ENCODE data around the gene PCDH11Y.
"Not testable (repeated sequence)": the region's sequence is repeated elsewhere in the genome, so short reads cannot be mapped to it uniquely, and the experiment has no call there.

The PCDH11Y gene, protein sequence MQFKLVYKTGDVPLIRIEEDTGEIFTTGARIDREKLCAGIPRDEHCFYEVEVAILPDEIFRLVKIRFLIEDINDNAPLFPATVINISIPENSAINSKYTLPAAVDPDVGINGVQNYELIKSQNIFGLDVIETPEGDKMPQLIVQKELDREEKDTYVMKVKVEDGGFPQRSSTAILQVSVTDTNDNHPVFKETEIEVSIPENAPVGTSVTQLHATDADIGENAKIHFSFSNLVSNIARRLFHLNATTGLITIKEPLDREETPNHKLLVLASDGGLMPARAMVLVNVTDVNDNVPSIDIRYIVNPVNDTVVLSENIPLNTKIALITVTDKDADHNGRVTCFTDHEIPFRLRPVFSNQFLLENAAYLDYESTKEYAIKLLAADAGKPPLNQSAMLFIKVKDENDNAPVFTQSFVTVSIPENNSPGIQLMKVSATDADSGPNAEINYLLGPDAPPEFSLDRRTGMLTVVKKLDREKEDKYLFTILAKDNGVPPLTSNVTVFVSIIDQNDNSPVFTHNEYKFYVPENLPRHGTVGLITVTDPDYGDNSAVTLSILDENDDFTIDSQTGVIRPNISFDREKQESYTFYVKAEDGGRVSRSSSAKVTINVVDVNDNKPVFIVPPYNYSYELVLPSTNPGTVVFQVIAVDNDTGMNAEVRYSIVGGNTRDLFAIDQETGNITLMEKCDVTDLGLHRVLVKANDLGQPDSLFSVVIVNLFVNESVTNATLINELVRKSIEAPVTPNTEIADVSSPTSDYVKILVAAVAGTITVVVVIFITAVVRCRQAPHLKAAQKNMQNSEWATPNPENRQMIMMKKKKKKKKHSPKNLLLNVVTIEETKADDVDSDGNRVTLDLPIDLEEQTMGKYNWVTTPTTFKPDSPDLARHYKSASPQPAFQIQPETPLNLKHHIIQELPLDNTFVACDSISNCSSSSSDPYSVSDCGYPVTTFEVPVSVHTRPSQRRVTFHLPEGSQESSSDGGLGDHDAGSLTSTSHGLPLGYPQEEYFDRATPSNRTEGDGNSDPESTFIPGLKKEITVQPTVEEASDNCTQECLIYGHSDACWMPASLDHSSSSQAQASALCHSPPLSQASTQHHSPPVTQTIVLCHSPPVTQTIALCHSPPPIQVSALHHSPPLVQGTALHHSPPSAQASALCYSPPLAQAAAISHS (N-terminal part only)

DNA sequence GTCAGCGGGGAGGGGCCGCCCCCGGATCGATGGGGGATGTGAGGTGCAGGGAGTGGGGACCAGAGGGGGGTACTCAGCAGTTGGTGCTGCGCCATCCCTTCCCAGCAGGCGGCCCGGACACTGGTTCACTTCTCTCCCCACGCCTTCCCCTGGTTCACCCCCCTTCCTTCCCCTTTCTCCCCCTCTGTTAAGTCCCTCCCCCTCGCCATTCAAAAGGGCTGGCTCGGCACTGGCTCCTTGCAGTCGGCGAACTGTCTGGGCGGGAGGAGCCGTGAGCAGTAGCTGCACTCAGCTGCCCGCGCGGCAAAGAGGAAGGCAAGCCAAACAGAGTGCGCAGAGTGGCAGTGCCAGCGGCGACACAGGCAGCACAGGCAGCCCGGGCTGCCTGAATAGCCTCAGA lies at the start of gene PCDH11Y:
PCDH11Y (plus strand) TSS at position 240 of the 400 bp plus-strand sequence. CDS start 56,804 bp downstream, outside the sequence.
- not testable (repeated sequence) for DNase-seq

DNA sequence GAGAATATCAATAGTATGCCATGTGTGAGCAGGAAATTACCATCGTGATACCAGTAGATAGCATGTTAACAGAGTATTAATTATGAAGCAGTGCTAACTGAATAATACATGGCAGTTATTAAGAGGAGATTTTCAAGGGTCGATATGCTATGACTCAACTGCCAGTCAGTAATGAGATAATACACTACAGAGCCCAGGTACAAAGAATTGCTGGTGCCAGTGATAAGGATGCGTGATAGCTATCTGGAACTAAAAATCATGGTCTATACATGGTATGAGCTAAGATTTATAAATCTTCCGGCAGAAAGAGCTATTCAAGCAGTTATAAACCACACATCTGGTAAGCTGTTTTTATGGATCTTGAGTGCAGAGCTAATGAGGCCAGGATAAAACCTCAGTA lies 32.2 kb upstream of the PCDH11Y start:
- DNase-seq = not testable (repeated sequence)

DNA sequence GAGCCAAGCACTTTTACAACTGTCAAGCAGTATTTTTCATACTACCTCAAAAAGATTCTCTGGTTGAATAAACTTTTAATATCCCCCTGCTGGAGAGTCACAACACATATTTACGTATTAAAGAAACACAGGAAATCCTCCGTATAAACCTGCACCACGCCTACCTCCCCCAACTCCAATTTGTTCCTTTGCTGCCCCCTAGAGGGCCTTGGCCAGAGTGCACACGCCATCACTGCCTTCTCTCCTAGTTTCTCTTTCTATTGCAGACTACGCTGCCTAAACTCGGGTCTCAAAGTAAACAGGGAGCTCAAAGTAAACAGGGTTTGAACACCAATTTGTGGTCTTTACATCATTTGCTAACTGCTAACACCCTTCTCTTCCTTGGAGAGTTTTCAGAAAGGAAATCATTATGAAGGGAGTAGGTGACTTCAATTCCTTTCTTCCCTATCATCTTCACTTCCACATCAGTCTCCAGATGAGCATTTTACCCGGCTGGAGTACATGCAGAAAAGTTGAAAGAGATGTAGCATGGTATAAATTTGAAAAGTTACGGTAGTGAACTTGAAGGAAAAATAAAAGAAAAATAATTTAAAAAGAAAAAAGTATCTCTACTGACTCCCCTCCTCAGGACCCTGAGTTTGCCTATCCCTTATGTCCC lies 8.2 kb upstream of the PCDH11Y start:
- not testable (repeated sequence) for DNase-seq

DNA sequence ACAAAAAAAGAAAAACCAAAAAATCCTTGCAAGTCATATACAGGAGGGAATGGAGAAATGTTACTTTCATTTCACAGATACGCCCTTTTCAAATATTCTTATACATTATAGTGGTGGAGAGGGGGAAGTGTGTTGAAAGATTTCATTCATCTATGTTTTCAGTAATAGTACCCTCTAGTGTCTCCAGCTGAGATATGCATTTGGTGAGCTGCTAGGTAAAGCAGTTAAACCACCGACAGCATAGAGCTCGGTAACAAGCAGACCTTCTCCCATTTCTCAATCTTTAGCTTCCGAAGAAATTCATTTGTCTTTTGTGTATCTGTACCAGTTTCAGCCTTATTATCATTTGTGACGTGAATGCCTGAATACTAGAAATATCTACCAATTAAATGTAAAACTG lies 5.2 kb upstream of the PCDH11Y start:
- DNase-seq = not testable (repeated sequence)

DNA sequence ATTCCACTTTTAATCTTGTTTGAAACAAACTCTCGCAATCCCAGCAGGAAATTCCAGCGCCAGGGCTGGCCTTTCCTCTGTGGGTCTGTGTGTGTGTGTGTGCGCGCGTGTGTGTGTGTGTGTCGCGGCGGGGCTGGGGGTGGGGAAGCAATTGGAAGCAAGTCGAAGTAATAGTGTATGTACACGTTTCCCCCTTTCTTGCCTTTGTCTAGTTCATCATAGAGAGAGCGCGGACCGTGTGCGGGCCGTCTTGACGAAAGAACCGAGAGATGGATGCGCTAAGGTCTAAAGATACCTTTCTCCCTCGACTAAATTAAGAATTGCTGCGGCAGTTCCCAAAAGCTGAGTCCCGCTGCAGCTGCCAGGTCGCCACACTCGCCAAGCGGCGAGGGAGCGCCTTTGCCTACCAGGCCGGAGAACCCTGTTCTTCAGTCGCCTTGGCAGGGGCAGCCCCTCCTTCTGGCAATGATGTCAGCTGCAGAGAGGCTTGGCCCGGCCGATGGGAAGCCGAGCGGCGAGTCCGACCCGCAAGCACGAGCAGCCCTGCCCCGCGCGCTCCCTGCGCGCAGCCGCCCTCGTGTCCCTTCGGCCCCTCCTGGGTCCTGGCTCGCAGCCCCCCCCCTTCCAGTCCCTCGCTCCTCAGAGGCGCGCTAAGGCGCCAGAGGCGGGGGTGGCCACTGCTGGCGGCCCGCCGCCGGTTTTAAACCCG lies 2.5 kb downstream of the PCDH11Y start:
- DNase-seq = not testable (repeated sequence)

DNA sequence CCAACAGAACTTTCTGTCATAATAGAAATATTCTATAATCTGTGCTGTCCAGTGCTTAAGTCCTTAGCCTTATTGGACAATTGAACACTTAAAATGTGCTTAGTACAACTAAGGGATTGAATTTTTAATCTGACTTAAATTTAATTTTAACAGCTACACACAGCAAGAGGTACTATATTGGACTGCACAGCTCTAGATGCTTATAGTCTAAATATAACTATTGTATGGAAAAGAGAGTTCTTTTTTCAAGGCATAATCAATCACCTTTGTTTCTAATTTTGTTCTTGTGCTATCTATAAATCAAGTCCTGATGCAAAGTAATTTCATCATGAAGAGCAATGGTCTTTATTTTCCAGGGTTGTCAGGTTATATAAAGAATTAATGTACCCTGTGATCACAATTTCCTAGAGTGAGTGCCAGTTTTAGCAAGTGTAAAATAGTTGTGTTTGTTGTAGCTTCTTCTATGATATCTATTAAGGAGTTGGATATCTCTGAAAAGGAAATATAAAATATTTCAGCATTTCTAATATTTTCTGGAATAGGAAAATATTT lies 39.0 kb downstream of the PCDH11Y start:
- DNase-seq = not testable (repeated sequence)

DNA sequence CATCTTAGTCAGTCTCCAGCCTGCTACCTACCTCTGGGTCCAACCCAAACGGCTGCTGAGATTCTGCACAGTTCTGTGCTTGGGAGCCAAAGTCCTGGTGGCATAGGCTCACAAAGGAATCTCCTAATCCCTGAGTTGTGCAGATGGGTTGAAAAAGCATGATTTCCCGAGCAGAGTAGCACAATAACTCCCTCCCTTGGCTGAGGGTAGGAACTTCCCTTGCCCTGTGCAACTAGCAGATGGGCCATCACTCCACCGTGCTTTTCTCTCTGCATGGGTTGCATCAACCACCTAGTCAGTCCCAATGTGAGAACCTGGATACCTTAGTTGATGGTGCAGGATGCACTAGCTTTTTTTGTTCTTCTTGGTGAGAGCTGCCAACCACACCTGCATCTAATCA lies 82.9 kb downstream of the PCDH11Y start:
- DNase-seq = not testable (repeated sequence)

DNA sequence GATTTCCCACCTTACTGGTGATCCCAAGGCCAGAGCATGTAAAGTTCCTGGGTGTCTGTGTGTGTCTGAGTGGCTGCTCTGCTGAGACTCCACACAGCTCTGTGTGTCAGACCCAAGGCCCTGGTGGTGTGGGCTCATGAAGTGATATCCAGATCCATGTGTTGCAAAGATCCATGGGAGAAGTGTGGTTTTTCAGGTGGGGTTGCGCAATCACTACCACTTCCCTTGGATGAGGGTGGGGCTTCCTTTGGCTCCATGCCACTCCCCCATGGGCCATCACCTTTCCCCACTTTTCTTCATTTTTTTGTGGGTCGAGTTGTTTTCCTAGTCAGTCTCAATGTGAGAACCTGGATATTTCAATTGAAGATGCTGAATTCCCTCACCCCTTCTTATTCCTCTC lies 182.9 kb downstream of the PCDH11Y start:
- DNase-seq = not testable (repeated sequence)

DNA sequence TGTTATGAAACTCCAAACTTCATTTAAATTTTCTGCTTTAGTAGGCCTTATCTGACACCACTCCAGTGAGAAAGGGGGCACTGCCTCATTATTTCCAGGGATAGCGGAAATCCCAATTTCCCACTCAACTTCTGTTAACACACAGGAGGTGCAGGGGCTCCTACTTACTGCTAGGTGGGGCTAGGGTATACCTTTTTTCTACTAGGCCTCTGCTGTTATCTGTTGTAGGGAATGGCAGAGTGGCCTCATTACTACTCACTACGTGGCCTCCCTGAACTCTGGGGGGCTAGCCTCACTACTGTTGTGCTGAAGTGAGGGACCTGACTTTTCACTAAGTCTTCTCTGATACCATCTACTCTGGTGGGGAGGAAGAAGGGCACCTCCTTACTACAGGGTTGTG lies 215.0 kb downstream of the PCDH11Y start:
- DNase-seq = not testable (repeated sequence)

DNA sequence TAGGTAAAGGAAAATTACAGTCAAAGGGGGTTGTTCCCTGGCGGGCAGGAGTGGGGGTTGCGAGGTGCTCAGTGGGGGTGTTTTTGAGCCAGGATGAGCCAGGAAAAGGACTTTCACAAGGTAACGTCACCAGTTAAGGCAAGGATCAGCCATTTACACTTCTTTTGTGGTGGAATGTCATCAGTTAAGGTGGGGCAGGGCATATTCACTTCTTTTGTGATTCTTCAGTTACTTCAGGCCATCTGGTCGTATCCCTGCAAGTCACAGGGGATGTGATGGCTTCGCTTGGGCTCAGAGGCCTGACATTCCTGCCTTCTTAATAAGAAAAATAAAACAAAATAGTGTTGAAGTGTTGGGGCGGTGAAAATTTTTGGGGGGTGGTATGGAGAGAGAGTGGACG lies 324.8 kb downstream of the PCDH11Y start:
- DNase-seq = not testable (repeated sequence)

DNA sequence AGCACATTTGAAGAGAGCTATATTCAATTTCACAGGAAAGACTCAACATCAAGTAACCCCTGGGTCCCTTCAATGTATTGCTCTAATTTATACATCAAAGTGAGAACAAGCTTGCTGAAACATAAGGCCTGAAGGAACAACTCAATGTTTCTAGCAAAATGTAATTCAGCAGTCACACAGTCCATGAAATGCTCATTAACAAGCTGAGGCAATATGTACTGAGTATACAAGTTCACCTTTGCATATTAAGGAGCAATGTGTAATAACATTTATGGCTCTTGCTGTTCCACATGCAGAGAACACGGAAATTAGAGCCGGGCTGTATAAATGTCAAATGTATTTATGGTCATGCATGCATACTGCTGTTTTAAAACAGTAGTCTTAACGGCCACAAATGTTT lies 342.1 kb downstream of the PCDH11Y start:
- not testable (repeated sequence) for DNase-seq

DNA sequence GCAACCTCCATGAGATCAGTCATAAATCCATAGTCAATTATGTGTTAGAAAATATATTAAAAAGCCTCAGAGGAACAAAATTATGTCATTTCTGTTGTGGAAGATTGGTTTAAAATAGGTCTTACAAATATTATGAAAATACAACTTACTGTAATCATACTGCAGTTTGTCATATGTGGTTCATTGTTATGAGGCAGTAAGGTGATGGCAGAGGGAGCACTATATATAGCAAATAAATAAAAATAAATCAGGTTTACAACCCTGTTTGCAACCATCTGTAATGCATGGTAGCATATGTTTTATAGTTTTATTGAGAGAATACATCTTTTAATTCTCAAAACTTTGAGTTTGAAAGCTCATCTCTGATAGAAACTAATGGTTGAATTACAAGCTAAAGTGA lies 543.6 kb downstream of the PCDH11Y start:
- not testable (repeated sequence) for DNase-seq

DNA sequence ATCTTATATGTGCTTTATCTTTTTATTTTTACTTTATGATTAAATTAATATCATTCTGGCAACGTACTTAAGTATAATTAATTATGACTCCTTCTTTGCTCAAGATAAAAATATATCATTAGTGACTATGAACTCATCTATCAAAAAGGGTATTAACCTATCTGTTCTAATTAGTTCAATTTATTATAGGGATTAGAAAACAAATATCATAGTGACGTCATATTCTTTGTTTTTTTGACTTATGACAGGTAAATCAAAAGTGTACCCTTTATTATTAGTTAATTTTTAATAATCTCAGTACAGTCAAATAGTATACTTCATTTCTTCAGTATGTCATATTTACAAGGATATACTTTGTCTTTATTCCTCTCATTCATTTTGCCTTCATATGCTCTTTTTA lies 638.5 kb downstream of the PCDH11Y start:
- not testable (repeated sequence) for DNase-seq

DNA sequence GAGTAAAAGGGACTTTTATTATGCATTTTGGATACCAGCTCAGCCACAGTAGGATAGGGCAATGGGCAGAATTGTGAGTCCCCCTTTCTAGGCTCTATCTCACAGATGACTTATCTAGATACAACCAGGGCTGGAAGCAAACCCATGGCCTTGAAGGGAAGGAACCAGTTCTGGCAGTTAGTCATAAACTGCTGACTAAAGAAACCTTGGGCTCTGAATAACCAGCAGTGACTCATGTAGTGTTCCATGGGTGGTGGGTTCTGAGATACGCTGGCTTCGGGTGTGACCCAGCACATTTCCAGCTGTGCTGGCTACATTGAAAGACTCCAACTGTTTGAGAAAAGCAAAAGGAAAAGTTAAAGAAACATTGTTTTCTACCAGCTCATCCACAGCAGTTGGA lies 679.2 kb downstream of the PCDH11Y start:
- not testable (repeated sequence) for DNase-seq

DNA sequence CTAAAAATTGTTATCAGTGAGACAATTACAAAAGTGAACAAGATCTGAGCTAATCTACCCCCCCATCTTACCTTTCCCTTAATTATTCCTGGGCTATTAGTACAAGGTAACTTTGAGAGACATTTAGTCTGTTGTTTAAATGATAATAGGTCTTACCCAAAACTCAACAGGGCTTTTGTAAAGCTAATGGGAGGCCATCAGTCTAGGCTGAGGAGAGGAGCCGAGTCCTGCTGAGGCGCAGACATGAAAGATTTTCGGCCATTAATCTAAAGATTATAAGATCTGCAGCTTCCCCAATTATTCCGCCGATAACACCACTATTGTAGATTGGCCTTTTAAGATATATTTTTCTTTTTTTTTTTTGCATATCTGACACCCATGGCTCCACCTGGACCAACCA lies 708.6 kb downstream of the PCDH11Y start:
- not testable (repeated sequence) for DNase-seq

DNA sequence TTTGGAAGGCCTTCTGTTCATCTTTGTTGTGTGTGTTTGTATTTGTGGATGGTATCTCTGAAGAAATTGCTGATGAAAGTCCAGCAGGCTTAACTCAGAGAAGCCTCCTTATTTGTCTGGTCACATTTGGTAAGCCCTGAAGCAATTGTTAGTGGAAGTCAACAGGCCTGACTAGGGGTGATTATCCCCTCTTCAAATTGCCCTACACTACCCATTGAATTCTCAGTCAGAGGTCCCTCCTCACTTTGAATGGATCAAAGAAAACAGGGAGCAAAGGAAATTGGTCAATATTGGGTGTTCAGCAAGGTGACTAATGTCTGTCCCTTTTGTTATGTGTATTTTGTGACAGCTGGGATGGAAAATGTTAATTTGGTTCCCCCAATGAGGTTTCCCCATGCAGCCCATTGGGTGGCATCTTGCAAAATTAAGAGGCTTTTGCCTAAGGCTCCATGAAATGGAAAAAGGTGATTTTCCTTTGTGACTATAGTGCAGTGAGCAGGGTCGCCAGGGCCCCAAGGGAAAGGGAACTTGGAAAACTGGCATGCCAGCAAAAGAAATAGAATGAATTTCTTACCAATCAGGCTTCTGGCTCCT lies 709.8 kb downstream of the PCDH11Y start:
- not testable (repeated sequence) for DNase-seq

DNA sequence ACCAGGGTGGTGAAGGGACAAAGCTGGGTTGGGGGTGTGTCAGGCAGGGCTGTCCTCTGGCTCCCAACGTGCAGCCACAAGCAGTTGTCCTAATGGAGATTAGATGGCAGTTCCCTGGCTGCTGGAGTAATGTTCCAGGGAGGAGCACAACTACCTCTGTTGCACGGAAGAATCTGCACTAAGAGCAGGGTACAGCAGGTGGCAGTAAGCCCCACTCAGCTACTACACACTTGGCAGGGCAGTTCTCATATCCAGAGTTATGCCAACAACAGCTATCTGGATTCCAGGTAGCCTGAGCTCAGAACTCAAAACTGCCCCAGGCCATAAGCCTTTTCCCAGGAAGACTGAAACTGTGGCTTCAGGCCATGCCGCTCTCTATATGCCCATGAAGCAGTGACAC lies 761.3 kb downstream of the PCDH11Y start:
- DNase-seq = not testable (repeated sequence)

DNA sequence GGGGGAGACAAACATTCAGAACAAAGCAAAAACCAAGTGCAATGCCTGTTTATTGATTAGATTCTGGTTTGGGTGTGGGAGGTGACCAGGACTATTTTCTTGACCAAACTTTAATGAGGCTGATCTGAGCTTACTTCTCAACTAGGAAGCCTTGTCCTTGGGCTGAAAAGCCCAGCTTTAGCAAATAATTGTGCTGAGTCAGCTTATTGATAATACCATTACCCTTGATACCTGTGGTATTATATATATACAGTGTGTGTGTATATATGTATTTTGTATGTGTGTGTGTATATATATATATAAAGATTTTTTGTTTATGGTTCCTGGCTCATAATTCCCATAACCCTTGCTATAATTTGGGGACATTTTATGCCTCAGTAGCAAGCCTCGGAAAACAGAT lies 776.4 kb downstream of the PCDH11Y start:
- not testable (repeated sequence) for DNase-seq

Measured in GF-D8 (cell line).